ENCODE measurements around the gene SMIM35.

- TF ChIP-seq, protein P1, sequence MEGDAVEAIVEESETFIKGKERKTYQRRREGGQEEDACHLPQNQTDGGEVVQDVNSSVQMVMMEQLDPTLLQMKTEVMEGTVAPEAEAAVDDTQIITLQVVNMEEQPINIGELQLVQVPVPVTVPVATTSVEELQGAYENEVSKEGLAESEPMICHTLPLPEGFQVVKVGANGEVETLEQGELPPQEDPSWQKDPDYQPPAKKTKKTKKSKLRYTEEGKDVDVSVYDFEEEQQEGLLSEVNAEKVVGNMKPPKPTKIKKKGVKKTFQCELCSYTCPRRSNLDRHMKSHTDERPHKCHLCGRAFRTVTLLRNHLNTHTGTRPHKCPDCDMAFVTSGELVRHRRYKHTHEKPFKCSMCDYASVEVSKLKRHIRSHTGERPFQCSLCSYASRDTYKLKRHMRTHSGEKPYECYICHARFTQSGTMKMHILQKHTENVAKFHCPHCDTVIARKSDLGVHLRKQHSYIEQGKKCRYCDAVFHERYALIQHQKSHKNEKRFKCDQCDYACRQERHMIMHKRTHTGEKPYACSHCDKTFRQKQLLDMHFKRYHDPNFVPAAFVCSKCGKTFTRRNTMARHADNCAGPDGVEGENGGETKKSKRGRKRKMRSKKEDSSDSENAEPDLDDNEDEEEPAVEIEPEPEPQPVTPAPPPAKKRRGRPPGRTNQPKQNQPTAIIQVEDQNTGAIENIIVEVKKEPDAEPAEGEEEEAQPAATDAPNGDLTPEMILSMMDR (conservative IDR thresholded peaks at IDR 0.05 in 1 of 2, IDR thresholded peaks at IDR 0.05 in 1 of 2; ENCODE audit: low read depth in 1 of 2, low read length in 2 of 2), result no peak
- no peak for TF ChIP-seq EZH2 (IDR thresholded peaks at IDR 0.05; ENCODE audit: low read length, missing control alignments)
These were observed 107.8 kb downstream of the SMIM35 start for GRCh38 chr11:117978991-117979390.
